Measurements from ENCODE around the gene MLLT6.

The MLLT6 gene

GRCh38 chr17:38704606-38705522, at the start of gene MLLT6:
Gene MLLT6, plus strand, starts transcription at chr17:38705273. Its CDS starts 360 bp downstream, at chr17:38705633.
- FAIRE-seq, result no peak

- FAIRE-seq, result no peak
Observed at GRCh38 chr17:38656959-38657823, 47.9 kb upstream of the MLLT6 start.

GRCh38 chr17:38657824-38658740, 47.0 kb upstream of the MLLT6 start:
- FAIRE-seq, result no peak

- no peak for FAIRE-seq
Observed at GRCh38 chr17:38658741-38659345, 46.2 kb upstream of the MLLT6 start.

GRCh38 chr17:38659415-38659814, 45.7 kb upstream of the MLLT6 start:
- FAIRE-seq, result no peak

GRCh38 chr17:38660097-38661025, 44.7 kb upstream of the MLLT6 start:
- no peak for FAIRE-seq

GRCh38 chr17:38663125-38663751, 41.8 kb upstream of the MLLT6 start:
- no peak for FAIRE-seq

GRCh38 chr17:38663964-38664644, 41.0 kb upstream of the MLLT6 start:
- FAIRE-seq, result no peak

GRCh38 chr17:38667099-38667786, 37.8 kb upstream of the MLLT6 start:
- no peak for FAIRE-seq

- FAIRE-seq, result no peak
Observed at GRCh38 chr17:38667787-38668122, 37.3 kb upstream of the MLLT6 start.

- FAIRE-seq, result no peak
Observed at GRCh38 chr17:38669520-38669919, 35.6 kb upstream of the MLLT6 start.

GRCh38 chr17:38671939-38672720, 32.9 kb upstream of the MLLT6 start:
- no peak for FAIRE-seq

- FAIRE-seq, result no peak
Observed at GRCh38 chr17:38672788-38673706, 32.0 kb upstream of the MLLT6 start.

GRCh38 chr17:38673707-38674013, 31.4 kb upstream of the MLLT6 start:
- no peak for FAIRE-seq

- no peak for FAIRE-seq
Observed at GRCh38 chr17:38674014-38674748, 30.9 kb upstream of the MLLT6 start.

- no peak for FAIRE-seq
Observed at GRCh38 chr17:38674749-38675615, 30.1 kb upstream of the MLLT6 start, which contains the start of gene EPOP. Gene EPOP, minus strand, starts transcription at chr17:38674957. Its CDS starts 462 bp downstream, at chr17:38674495.

Measured in TTC549 (cell line).